MG63 (cell line): ENCODE measurements around the gene ESRP2. TPM values are rescaled to one million over a fixed set of nuclear protein-coding genes. Genes with fewer than 3 reads are reported as not detected.
A peak's percentile ranks its signal among the peaks of the same experiment; 100 is the strongest.

Experiments
- DNase-seq: peaks from one replicate; pipeline ENCODE4 v3.0.0-alpha.2; 2020
- H3K27me3 ChIP-seq: fragments of 250-450 bp; sonication (Bioruptor Pico); 2 replicates; pipeline ENCODE4 v1.5.1; 2020; ENCODE audit warnings: mild to moderate bottlenecking, moderate library complexity
- H3K36me3 ChIP-seq: fragments of 250-450 bp; sonication (Bioruptor Pico); 2 replicates; pipeline ENCODE4 v1.5.1; 2020; ENCODE audit warnings: mild to moderate bottlenecking, moderate library complexity
- H3K4me3 ChIP-seq: fragments of 250-450 bp; sonication (Bioruptor Pico); 2 replicates; pipeline ENCODE4 v1.5.1; 2020; ENCODE audit warnings: mild to moderate bottlenecking, moderate library complexity
- H3K9me3 ChIP-seq: fragments of 250-450 bp; sonication (Bioruptor Pico); 2 replicates; pipeline ENCODE4 v1.5.1; 2020; ENCODE audit warnings: mild to moderate bottlenecking, moderate library complexity
- total RNA-seq: library from RNA; depleted of rRNA; stranded (reverse); fragments of >200 nt; shearing (Covaris generic); gene quantifications from 2 replicates; pipeline ENCODE4 v1.2.3, GENCODE V29; 2014; ENCODE audit warnings: low replicate concordance

ESRP2 gene
- total RNA-seq, 1 experiment from 2014 or later, result 0.36 TPM

DNA sequence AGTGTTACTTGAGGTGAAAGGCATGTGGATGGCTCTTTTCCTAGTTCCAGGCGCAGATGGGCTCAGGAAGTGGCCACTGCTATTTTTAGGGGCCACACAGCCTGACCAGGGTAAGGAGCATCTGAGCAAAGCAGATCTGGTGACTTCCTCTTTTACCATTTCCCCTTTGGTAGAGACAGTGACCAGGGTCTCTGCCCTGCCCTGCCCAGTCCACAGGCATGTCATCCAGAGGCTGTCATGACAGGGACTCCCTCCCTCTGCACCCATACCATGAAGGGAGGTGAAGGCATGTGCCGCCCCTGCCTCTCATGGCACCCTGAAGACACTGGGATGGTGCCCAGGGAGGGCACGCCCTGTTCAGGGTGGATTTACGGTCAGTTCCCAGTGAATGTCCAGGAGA is 11.5 kb upstream of the ESRP2 start:
- H3K36me3 ChIP-seq, result no peaks in the 10 kb centered on the region
- no peak overlapping the region for H3K4me3 ChIP-seq
- DNase-seq, result no peak
- no peaks in the 10 kb centered on the region for H3K27me3 ChIP-seq
- H3K9me3 ChIP-seq, result no peaks in the 10 kb centered on the region

DNA sequence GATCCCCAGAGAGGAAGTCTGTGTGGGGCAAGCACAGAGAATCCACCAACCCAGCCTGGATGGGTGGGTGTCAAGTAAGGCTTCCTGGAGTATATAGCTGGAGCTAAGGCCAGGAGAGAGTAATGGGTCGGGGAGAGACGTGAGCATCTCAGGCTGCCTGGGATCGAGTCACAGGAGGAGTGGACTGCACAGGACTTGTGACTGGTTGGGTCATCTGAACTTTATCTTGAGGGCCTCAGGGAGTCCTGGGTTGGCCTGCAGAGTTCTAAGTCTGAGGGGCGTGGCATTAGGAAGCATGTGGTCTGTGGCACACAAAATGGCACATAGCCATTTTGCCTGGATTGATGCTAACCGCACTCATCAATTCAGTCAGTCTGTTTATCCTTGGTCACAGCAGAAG is 10.7 kb upstream of the ESRP2 start:
- Histone ChIP-seq H3K4me3 (no peak overlapping the region), H3K36me3 (no peaks in the 10 kb centered on the region), H3K9me3 (no peaks in the 10 kb centered on the region), H3K27me3 (no peaks in the 10 kb centered on the region)
- DNase-seq, result no peak

DNA sequence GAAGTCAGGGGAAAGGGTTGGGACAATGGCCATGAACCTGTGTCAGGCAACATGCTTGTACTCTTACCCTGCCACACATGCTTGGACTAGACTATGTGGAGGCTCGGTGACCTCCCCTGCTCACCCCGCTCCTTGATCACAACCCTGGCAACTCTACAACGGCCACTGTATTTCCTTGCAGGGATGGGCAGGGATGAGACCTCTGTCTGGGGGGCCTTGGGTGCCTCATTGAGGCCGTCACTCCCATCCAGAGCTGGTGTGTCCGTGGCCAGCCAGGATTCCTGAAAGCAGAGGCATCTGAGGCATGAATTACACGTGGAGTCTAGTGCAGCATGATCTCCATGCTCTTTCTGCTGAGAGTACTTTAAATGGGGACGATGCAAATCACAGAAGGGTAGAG is 10.2 kb upstream of the ESRP2 start:
- Histone ChIP-seq H3K4me3 (peak overlapping the region; percentile 82), H3K36me3 (no peaks in the 10 kb centered on the region), H3K27me3 (no peaks in the 10 kb centered on the region), H3K9me3 (no peaks in the 10 kb centered on the region)
- no peak for DNase-seq

DNA sequence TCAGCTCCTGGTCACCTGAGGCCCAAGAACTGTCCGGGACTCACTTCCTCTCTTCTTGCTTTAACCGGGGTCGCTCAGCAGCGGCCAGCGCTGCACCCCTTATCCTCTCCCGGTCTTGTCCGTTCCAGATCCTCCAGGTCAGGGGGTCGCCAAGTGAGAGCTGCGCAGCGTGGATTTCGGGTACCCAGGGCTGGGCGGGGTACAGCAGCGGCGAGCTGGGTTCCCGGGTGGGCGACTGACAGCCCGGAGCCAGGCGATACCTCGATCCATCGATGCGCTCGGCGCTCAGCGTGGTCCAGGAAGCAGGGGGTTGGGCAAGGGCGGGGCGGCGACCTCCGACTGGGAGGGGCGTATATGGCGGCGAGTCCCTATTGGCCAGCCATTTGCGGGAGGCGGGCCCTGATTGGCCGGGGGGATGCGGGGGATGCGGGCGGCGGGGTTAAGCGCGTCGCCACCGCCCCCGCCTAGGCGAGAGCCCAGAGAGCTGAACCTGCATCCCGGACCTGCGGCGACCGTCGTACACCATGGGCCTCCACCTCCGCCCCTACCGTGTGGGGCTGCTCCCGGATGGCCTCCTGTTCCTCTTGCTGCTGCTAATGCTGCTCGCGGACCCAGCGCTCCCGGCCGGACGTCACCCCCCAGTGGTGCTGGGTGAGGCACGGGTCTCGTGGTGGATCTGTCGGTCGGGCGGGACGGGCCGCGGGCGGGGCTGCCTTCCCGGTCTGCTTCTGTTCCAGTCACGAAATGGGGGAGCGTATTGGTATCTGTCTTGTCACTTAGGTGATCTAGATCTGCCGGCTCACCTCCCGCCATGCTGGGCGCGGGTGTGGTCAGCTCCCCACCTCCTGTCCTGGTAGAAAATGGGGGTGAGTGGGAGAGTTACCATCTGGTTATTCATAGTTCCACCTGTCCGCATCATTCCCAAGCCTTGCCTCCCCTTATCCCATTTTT is 9.3 kb upstream of the ESRP2 start, which contains the start of gene PLA2G15:
Gene PLA2G15 (plus strand): TSS at position 471 of the 951 bp plus-strand sequence. CDS start 54 bp downstream, at position 525.
- Histone ChIP-seq H3K27me3 (no peaks in the 10 kb centered on the region), H3K9me3 (no peaks in the 10 kb centered on the region)
- DNase-seq, result peak; percentile 90

DNA sequence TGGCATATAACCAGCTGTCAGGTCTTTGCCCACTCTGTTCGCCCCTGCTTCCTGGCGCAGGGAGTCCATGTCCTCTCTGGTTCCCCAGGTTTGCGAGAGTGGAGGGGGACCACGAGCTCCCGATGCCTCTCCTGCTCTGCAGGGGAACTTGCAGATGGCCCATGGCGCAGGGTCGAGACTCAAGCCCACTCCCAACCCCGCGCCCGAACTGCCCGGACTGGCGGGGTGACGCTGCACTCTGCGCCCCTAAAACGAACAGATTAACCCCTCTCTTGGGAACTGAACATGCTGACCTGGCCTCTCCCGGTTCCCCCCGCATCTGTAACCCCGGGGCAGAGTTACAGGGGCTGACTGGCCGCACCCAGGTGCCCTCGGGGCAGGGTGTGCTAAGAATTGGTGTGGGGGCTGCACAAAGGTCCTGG is 8.6 kb upstream of the ESRP2 start:
- Histone ChIP-seq H3K27me3 (no peaks in the 10 kb centered on the region), H3K36me3 (no peaks in the 10 kb centered on the region), H3K9me3 (no peaks in the 10 kb centered on the region), H3K4me3 (peak overlapping the region; percentile 82)
- DNase-seq, result no peak

More for the DNA sequence above, 9.3 kb upstream of the ESRP2 start, which contains the start of gene PLA2G15:
- Histone ChIP-seq H3K4me3 (peak within 1 kb of the TSS; percentile 82), H3K36me3 (no peaks in the 10 kb centered on the region)

DNA sequence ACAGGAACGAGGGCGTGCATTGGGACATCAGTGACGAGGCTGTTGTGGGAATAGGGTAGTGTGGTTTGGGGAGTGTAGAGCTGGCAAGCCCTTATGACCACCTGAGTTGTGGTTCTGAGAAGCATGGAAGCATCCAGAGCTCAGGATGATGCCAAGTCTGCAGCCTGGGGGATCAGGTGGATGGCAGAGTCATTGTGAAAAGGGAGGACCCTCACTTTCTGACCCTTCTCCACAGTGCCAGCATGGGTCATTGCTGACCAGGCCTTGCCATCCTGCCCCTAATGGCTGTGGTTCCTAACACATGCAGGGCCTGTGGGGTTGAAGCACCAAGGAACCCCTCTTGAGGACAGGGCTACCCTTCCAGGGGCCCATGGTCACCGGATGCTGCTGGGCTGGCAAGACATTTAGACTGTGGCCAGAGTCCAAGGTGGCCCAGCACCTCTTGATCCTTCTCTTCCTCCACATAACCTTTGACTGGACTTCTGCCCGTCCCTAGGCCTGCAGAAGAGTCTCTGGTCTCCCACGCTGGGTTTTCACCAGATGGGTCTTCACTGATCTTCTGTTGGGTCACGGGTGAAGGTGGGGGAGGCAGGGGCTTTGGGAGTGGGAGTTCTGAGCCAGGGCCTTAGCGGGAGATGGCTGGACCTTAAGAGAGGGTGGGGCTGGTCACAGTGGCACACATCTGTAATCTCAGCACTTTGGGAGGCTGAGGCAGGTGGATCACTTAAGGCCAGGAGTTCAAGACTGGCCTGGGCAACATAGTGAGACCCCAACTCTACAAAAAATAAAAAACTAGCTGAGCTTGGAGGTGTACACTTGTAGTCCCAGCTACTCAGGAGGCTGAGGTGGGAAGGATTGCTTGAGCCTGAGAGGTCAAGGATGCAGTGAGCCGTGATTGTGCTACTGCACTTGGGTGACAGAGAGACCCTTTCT is 7.3 kb upstream of the ESRP2 start:
- no peaks in the 10 kb centered on the region for H3K9me3 ChIP-seq
- no peaks in the 10 kb centered on the region for H3K27me3 ChIP-seq
- no peak for DNase-seq
- no peak overlapping the region for H3K4me3 ChIP-seq
- H3K36me3 ChIP-seq, result no peaks in the 10 kb centered on the region

DNA sequence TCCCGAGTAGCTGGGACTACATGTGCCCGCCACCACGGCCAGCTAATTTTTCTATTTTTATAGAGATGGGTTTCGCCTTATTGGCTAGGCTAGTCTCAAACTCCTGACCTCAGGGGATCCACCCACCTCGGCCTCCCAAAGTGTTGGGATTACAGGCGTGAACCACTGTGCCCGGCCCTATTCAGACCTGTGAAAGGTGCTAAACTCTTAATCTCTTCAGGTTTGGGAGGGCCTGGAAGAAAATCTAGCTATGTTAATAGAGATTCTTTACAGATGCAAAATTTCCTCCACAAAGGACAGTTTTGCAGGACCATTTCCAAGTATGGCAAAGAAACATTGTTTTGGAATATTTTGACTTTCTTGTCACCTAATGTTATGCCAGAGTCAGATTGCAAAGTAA is 6.2 kb upstream of the ESRP2 start:
- Histone ChIP-seq H3K27me3 (no peaks in the 10 kb centered on the region), H3K9me3 (no peaks in the 10 kb centered on the region), H3K4me3 (no peak overlapping the region), H3K36me3 (no peaks in the 10 kb centered on the region)
- no peak for DNase-seq

DNA sequence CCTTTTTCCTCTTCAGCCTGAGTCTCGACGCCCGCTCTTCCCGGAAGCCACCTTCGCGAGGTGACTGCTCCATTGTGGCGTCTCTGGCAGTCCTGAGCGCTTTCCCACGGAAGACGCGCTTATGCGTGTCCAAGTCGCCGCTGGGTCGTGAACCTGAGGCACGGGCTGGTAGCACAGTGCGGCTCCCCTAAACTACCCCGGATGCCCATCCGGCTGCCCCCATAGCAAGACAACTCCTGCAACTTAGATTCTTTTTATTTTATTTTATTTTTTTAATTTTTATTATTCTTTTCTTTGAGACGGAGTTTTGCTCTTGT is 2.1 kb upstream of the ESRP2 start:
- Histone ChIP-seq H3K4me3 (peak overlapping the region; percentile 47), H3K27me3 (no peaks in the 10 kb centered on the region), H3K36me3 (no peaks in the 10 kb centered on the region), H3K9me3 (no peaks in the 10 kb centered on the region)
- DNase-seq, result no peak

DNA sequence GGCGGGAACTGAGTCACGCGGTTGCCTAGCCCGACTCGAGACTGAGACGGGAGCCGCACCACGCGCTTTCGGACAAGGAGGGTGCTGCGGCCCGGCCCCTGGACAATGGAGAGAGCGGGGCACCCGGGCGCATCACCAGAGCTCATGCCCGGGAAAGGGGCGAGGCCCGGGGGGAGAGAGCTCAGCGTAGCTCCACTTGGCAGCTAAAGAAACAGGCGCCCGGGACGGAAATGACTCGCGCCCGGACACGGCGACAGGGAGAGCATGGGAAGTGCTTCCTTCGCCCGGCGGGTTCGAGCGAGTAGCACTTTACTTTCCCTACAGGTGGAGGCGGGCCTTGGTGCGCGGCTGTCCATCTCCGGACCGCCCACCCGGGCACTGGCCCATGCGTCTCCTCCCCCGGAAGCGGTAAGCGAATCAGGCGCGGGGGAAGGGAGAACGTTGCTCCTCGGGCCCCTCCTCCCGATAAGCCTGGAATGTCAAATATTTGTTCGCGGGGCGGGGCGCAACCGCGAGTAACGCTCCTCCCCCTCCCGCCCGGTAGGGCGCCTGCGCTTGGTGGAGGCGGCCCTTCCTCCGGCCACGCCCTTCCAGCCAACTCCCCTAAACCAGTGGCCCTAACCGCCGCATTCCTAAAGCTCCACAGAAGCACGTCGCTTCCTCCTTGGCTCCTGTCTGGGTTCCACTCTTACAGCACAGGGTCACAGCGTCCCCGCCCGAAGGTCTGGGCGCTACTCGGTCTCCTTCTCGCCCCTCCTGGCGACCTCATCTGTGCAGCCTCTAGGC is 1.5 kb upstream of the ESRP2 start:
- Histone ChIP-seq H3K36me3 (no peaks in the 10 kb centered on the region), H3K9me3 (no peaks in the 10 kb centered on the region), H3K27me3 (no peaks in the 10 kb centered on the region), H3K4me3 (peak overlapping the region; percentile 47)
- peak; percentile 93 for DNase-seq

DNA sequence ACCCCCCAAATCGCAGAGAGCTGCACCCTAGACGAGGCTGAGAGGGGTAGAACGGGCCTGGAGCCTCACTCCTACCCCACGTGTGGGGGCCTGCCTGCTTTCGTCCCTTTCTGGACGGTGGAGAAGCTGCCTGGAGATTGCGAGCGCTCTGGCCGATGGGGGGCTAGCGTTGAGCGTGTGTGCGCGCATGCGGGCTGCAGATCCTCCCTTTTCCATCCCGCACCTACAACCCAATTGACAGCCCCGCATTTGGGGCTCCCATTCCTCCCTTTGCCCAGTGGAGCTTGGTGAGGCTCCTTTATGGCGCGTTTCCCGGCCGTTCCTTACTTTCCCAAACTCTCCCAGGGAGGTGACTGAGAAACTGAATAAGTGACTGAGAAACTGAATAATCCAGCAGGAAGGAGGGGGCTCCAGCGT is 907 bp upstream of the ESRP2 start:
- no peaks in the 10 kb centered on the region for H3K27me3 ChIP-seq
- DNase-seq, result no peak

DNA sequence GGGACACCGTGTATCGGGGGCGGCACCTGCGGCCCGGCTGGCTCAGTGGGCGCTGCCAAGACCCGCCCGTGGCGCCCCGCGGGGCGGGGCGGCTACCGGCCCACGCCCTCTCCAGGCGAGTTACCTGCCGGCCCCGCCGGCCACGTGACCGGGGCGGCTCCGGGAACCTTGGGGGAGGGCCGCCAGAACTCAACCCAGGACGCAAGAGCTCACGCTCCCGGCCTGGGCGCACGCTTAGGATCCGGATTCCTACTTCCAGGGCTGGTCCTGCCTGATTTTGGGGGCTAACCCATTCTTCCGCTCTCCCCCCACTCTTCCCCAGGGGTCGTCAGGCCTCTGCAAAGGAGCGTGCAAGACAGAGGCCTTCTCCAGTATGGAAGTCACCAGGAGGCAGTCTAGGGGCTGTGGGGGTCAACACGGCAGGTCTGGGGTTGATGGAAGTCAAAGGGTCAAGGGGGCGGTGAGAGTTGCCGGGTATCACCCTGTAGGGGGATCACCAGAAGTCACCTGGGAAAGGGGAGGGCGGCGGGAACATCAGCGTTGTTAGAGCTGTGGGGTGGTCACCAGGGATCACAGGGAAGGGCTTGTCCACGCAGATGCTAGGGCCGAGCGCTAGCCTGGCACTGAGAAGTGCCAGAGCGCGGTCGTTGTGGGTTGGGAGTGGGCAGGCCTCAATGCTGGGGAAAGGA is 354 bp upstream of the ESRP2 start:
- no peaks in the 10 kb centered on the region for H3K36me3 ChIP-seq
- H3K27me3 ChIP-seq, result no peaks in the 10 kb centered on the region
- DNase-seq, result no peak
- H3K4me3 ChIP-seq, result no peak overlapping the region
- H3K9me3 ChIP-seq, result no peaks in the 10 kb centered on the region

More for the DNA sequence above, 907 bp upstream of the ESRP2 start:
- Histone ChIP-seq H3K36me3 (no peaks in the 10 kb centered on the region), H3K4me3 (peak overlapping the region; percentile 47), H3K9me3 (no peaks in the 10 kb centered on the region)

DNA sequence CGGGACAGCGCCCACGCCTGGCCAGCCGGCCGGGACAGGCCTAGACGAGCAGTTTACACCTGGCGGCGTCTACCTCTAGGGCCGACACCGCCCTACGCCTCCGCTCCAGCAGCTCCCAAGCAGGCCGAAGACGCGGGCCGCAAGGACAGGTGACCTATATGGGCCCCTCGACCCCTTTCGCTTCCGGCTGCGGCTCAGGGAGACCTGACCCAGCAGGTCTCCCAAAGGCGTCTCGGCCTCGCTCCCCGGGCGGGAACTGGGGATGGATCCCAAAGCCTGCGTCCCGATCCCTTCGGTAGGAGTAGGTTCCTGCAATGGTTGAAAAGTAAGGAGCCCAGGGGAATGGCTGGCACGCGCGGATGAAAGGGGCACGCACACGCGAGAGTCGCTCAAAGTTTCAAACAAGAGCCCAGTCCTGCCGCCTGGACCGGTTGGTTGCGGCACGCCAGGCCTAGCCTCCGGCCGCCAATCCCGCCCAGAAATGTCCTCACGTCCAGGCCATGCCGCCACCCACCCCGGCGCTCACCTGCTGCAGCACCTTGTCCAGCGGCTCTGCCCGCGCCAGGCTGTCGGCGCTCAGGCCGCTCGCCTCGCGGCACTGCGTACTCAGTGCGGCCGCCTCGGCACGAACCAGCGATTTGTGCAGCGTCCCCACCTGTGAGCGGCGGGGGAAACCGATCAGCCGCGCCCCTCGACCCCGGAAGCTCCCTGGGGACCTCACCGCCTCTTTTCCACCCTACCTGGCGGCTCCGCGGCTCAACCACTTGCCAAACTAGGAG is 630 bp downstream of the ESRP2 start:
- no peaks in the 10 kb centered on the region for H3K27me3 ChIP-seq

DNA sequence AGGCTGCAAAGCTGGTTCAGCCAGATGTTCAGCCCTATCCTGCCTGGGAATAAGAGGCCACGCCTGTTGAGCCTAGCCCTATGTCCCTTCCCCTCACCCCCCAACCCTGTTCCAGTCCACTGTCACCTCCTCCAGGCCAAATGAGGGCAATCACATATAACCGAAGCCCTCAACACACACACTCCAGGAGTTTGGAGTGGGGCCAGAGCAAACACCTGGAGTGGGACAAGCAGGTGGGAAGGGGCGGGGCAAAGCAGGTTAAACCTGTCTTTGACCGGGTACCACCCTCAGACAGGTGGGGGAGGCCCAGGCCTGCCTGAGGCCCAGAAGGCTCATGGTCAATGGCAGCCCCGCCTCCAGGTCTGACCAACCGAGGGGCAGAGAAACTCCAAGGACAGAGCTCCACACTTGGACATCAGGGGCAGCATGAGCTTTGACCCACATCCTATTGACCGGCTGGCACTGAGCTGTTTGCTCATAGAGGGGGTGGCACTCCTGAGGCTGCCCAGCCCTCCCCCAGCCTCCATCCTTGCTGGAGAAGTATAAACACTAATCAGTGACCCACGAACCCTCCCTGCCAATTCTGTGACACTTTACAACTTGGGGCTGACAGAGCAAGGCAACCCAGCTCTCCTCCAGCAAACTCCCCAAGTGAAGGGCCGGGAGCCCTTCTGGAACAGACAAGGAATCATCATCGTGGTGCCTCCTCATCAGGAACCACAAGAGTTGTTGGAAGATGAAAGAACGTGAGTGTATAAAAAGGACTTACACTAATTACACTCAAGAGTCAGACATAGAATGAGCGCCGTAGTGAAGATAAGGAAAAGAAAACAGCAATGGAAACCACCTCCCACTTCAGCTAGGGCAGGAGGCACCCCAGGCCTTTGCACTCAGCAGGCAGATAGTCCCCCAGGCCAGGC is 1.5 kb downstream of the ESRP2 start:
- no peak for DNase-seq
- Histone ChIP-seq H3K36me3 (no peaks in the 10 kb centered on the region), H3K27me3 (no peaks in the 10 kb centered on the region), H3K4me3 (no peak overlapping the region), H3K9me3 (no peaks in the 10 kb centered on the region)

More for the DNA sequence above, 630 bp downstream of the ESRP2 start:
- no peak for DNase-seq
- Histone ChIP-seq H3K9me3 (no peaks in the 10 kb centered on the region), H3K4me3 (no peak overlapping the region), H3K36me3 (no peaks in the 10 kb centered on the region)

DNA sequence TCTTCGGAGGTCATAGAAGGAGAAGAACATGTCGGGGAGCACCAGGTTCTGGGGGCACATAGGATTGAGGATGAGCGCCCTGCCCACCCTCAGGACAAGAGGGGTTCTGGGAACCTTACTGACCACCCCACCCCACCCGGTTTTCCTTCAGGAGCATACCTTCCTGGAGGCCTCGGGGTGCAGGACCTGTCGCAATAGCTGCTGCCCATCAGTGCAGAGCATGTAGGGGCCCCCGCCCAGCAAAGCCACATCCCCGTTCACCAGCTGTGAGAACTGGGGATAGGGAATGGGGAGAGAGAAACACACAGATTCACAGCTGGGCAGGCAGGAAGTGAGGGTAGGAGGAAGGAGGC is 2.1 kb downstream of the ESRP2 start:
- no peaks in the 10 kb centered on the region for H3K27me3 ChIP-seq
- DNase-seq, result no peak
- no peak overlapping the region for H3K4me3 ChIP-seq
- H3K36me3 ChIP-seq, result no peaks in the 10 kb centered on the region
- no peaks in the 10 kb centered on the region for H3K9me3 ChIP-seq
